SH-SY5Y (cell line): ENCODE results near the gene DNASE1.

Experiments used
- GATA2 ChIP-seq: IDR thresholded peaks from 2 replicates; pipeline ENCODE4 v1.6.1; 2011; ENCODE audit warnings: mild to moderate bottlenecking, low read depth, low read length
- GATA3 ChIP-seq: IDR thresholded peaks from 2 replicates; pipeline ENCODE4 v1.6.1; 2011; ENCODE audit warnings: low read depth, mild to moderate bottlenecking, low read length, moderate library complexity

The DNASE1 gene

GRCh38 chr16:3669082-3669481 lies 14.6 kb downstream of the DNASE1 start:
- TF ChIP-seq GATA2 (no peak), GATA3 (no peak)

GRCh38 chr16:3670711-3671110 lies 16.2 kb downstream of the DNASE1 start:
- no peak for TF ChIP-seq GATA3
- no peak for TF ChIP-seq GATA2

- TF ChIP-seq GATA3 (no peak), GATA2 (no peak)
Observed at GRCh38 chr16:3671424-3671823, 16.9 kb downstream of the DNASE1 start.

- TF ChIP-seq GATA3: no peak
Observed at GRCh38 chr16:3672571-3673041, 18.1 kb downstream of the DNASE1 start.

- TF ChIP-seq GATA3 (no peak), GATA2 (no peak)
Observed at GRCh38 chr16:3673201-3673600, 18.7 kb downstream of the DNASE1 start.

- TF ChIP-seq GATA3: no peak
- TF ChIP-seq GATA2: no peak
Observed at GRCh38 chr16:3673676-3674377, 19.3 kb downstream of the DNASE1 start.

GRCh38 chr16:3674513-3675295 lies 20.2 kb downstream of the DNASE1 start:
- no peak for TF ChIP-seq GATA2

GRCh38 chr16:3675601-3676130 lies 21.2 kb downstream of the DNASE1 start:
- no peak for TF ChIP-seq GATA2
- TF ChIP-seq GATA3: no peak

GRCh38 chr16:3677994-3678393 lies 23.5 kb downstream of the DNASE1 start:
- no peak for TF ChIP-seq GATA2
- TF ChIP-seq GATA3: no peak

- no peak for TF ChIP-seq GATA3
- no peak for TF ChIP-seq GATA2
Observed at GRCh38 chr16:3681206-3681605, 26.7 kb downstream of the DNASE1 start.

- no peak for TF ChIP-seq GATA2
- TF ChIP-seq GATA3: no peak
Observed at GRCh38 chr16:3687021-3687420, 32.5 kb downstream of the DNASE1 start.

- TF ChIP-seq GATA2 (no peak), GATA3 (no peak)
Observed at GRCh38 chr16:3687792-3688191, 33.3 kb downstream of the DNASE1 start.

GRCh38 chr16:3689731-3690130 lies 35.2 kb downstream of the DNASE1 start:
- TF ChIP-seq GATA2 (no peak), GATA3 (no peak)

GRCh38 chr16:3690470-3690928 lies 36.0 kb downstream of the DNASE1 start:
- TF ChIP-seq GATA2 (no peak), GATA3 (no peak)

- TF ChIP-seq GATA3: no peak
- no peak for TF ChIP-seq GATA2
Observed at GRCh38 chr16:3690980-3691720, 36.7 kb downstream of the DNASE1 start.

- TF ChIP-seq GATA2: no peak
- no peak for TF ChIP-seq GATA3
Observed at GRCh38 chr16:3691761-3692160, 37.3 kb downstream of the DNASE1 start.
